PC-3 (cell line): Measurements from ENCODE around the gene FURIN.

Experiments
- CTCF ChIP-seq: fragments of 300-600 bp; sonication (generic); conservative IDR thresholded peaks from 2 replicates; pipeline ENCODE4 v1.5.1; 2017; ENCODE audit warnings: antibody characterized with exemption, low read depth, mild to moderate bottlenecking, low read length
- EZH2 ChIP-seq: fragments of 300-600 bp; sonication (generic); IDR thresholded peaks from one replicate; pipeline ENCODE4 v1.6.1; 2017; ENCODE audit warnings: antibody characterized with exemption, mild to moderate bottlenecking, low read length; ENCODE audit not compliant: unreplicated experiment
- EZH2phosphoT487 ChIP-seq: fragments of 300-600 bp; sonication (generic); IDR thresholded peaks from 2 replicates; pipeline ENCODE4 v1.6.1; 2018; ENCODE audit warnings: mild to moderate bottlenecking, antibody characterized with exemption, low read length, borderline replicate concordance

- TF ChIP-seq CTCF (no peak), EZH2phosphoT487 (no peak), EZH2 (no peak)
Measured at GRCh38 chr15:90917569-90917968, 49.2 kb downstream of the FURIN start.
